GM10248 (cell line): ENCODE data around the gene STEAP3.

Experiments used
- CTCF ChIA-PET: fragments of 300-600 bp; sonication (Branson Sonifier 250); formaldehyde crosslinking; extraction: SDS; loops from one replicate; lab custom pipeline; 2021; ENCODE audit warnings: antibody characterized with exemption; lab: Yijun Ruan, JAX
- POLR2A ChIA-PET: fragments of 350-650 bp; sonication (Branson Sonifier 250); formaldehyde crosslinking; extraction: SDS; loops from one replicate; lab custom pipeline; 2020; ENCODE audit warnings: antibody characterized with exemption; lab: Yijun Ruan, JAX
- DNase-seq: peaks from one replicate; pipeline ENCODE4 v3.0.0; 2012; ENCODE audit errors: extremely low spot score
- TF ChIP-seq, protein P1 (sequence below): IDR thresholded peaks from 2 replicates; pipeline ENCODE4 v1.5.1; 2012; ENCODE audit warnings: mild to moderate bottlenecking, low read depth; ENCODE audit errors: extremely low read depth, missing control alignments, control extremely low read depth

Gene STEAP3

DNA sequence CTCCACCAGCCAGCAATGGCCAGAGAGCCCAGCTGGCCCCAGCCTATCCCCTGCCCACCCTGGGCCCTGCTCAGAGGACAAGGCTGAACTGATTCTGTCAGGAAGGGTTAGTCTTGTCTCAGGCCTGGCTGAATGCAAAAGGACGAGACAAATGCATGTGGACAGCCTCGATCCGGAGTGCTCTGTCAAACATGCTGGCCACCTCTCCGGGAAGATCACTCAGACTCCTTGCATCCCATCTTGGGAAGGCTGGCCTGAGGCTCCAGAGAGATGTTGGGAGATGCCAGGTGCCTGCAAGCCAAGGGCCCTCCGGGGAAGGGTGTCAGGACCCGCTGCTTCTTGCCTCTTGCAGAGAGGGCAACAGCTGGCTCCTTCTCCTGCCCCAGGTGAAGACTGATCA is 44.9 kb upstream of the STEAP3 start:
- ChIA-PET POLR2A (no interaction called here), CTCF (interaction anchor here (1.3 kb wide), 1 partner anchor 86 kb away, joined by 4 read pairs; no protein-coding TSS in a partner anchor)

DNA sequence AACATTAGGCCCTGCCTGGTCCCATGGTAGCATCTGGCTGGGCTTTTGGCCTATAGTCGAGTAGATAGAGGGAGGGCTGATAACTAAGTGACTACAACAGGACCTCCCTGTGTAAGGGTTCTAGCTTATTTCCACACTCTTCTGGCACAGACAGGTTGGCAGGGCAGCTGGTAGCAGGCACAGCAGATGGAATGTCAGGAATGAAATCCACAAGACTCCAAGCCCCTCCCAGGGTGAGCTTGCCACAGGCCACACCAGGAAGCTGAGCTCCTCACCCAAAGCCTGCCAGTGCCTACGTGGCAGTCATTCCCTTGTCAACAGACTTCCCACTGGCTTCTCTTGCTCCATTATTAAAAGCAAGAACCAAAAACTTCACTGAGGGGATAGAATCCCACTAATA is 44.4 kb upstream of the STEAP3 start:
- CTCF ChIA-PET = interaction anchor here (1.3 kb wide), 1 partner anchor 85 kb away, joined by 4 read pairs; no protein-coding TSS in a partner anchor
- DNase-seq = no peak
- TF ChIP-seq, protein P1, sequence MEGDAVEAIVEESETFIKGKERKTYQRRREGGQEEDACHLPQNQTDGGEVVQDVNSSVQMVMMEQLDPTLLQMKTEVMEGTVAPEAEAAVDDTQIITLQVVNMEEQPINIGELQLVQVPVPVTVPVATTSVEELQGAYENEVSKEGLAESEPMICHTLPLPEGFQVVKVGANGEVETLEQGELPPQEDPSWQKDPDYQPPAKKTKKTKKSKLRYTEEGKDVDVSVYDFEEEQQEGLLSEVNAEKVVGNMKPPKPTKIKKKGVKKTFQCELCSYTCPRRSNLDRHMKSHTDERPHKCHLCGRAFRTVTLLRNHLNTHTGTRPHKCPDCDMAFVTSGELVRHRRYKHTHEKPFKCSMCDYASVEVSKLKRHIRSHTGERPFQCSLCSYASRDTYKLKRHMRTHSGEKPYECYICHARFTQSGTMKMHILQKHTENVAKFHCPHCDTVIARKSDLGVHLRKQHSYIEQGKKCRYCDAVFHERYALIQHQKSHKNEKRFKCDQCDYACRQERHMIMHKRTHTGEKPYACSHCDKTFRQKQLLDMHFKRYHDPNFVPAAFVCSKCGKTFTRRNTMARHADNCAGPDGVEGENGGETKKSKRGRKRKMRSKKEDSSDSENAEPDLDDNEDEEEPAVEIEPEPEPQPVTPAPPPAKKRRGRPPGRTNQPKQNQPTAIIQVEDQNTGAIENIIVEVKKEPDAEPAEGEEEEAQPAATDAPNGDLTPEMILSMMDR = no peak
- POLR2A ChIA-PET = no interaction called here

More for the DNA sequence above, 44.9 kb upstream of the STEAP3 start:
- no peak for DNase-seq
- TF ChIP-seq, protein P1 = no peak

DNA sequence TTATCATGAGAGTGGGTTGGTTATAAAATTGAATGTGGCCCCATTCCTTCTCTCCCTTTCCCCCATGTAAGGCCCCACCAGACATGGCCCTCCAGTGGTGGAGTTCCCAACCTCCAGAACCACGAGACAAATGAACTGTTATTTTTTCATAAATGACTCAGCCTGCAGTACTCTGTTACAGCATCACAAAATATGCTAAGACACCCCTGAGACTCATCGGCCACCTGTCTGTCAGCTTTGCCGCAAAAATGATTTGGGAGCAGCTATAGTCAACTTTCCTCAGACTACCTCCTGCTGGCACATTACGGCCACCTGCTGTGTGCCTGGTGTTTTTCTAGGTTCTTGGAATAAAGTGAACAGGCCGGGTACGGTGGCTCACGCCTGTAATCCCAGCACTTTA is 43.6 kb upstream of the STEAP3 start:
- ChIA-PET CTCF (interaction anchor here (1.3 kb wide), 1 partner anchor 85 kb away, joined by 4 read pairs; no protein-coding TSS in a partner anchor), POLR2A (no interaction called here)
- TF ChIP-seq, protein P1 = no peak
- DNase-seq = no peak

DNA sequence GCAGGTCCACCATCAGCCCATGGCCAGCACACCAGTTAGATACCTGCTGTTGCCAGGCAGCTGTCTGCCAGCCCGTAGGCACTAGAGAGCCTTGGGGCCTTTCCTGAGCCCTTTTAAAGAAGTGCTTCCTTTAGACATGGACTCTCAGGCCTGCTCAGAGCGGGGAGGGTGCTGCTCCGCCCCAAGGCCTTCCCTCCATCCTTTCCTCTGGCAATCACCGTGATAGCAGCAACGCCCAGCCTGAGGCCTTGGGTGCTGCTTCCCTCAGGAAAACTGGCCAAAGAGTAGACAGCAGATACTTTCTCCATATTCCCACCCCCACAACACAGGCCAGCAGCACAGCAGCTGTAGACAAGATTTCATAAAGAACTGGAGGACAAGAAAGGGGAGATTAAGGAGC is 42.7 kb upstream of the STEAP3 start:
- no peak for DNase-seq
- ChIA-PET POLR2A (no interaction called here), CTCF (no interaction called here)
- TF ChIP-seq, protein P1 = no peak

DNA sequence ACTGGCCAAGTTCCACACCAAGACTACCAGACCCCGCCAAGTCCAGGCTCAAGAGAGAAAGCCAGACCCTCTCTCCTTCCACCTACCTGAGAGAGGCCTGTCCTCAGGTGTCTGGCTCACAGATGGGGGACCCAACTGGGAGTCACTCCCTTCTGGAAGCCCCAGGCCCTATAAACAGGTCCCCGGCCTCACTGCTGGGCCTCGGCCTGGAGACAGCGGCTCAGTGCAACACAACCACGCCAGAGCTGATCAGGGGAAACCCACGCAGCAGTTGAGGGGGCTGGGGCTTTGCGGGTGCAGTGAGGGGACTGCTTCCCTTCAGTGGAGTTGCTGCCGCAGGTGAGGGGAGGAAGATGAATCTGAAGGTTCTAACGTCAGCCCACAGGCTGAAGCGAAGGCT is 42.2 kb upstream of the STEAP3 start:
- POLR2A ChIA-PET = no interaction called here
- DNase-seq = no peak
- CTCF ChIA-PET = no interaction called here
- TF ChIP-seq, protein P1 = no peak

DNA sequence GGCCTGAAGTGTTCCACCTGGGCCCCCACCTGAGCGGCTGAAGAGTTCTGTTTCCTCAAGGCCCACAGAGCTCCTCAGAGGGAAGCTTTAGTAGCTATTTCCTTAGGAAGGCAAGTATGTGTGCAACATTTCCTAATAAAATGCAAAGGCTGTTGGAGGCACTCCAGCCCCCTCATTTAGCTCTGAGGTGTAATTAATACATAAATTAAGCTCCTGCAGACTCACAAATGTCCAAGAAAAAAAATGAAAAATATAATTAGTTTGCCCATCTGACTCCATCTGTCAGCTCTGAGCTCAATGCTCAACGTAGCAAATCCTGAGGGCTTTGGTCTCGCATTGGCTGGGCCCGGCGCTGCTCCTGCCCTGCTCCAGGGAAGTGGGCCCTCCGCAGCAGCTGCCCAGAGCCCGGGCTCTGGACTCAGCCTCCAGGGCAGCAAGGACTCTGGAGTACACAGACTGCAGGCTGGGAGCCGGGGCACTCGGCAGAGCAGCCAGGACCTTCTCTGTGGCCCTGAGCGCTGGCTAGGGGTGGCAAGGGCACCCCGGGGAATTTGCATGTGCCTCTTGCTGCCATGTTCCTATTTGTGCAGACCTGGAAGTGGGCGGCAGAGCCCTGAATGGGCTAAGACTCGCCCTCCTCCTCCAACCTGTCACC is 41.7 kb upstream of the STEAP3 start:
- POLR2A ChIA-PET = no interaction called here
- CTCF ChIA-PET = no interaction called here
- DNase-seq = no peak
- TF ChIP-seq, protein P1 = no peak
